HepG2 (cell line): ENCODE results near the gene GRM1. TPM values are rescaled to one million over a fixed set of nuclear protein-coding genes. Genes with fewer than 3 reads are reported as not detected.

Source experiments
- JUND ChIP-seq: sonication (generic); formaldehyde crosslinking; IDR thresholded peaks from 2 replicates; pipeline ENCODE4 v1.8.0; 2022; ENCODE audit warnings: mild to moderate bottlenecking, missing genetic modification reagents
- MEF2D ChIP-seq: sonication (generic); formaldehyde crosslinking; IDR thresholded peaks from 2 replicates; pipeline ENCODE4 v1.5.1; 2020; ENCODE audit warnings: mild to moderate bottlenecking, missing genetic modification reagents
- SYNCRIP ChIP-seq: fragments of 200-400 bp; formaldehyde crosslinking; IDR thresholded peaks from 2 replicates; pipeline ENCODE4 v1.6.1; 2018; ENCODE audit warnings: mild to moderate bottlenecking, low read depth, low read length; ENCODE audit not compliant: insufficient read depth
- ZNF142 ChIP-seq: sonication (generic); formaldehyde crosslinking; IDR thresholded peaks from 2 replicates; pipeline ENCODE4 v1.4.0; 2020; ENCODE audit warnings: missing genetic modification reagents
- ZNF446 ChIP-seq: sonication (generic); formaldehyde crosslinking; IDR thresholded peaks from 2 replicates; pipeline ENCODE4 v1.5.0; 2020; ENCODE audit warnings: mild to moderate bottlenecking, missing genetic modification reagents
- ZNF616 ChIP-seq: sonication (generic); formaldehyde crosslinking; IDR thresholded peaks from 2 replicates; pipeline ENCODE4 v1.5.0; 2020; ENCODE audit warnings: low read depth, mild to moderate bottlenecking, missing genetic modification reagents
- polyA plus RNA-seq, 8 experiments: library from polyadenylated mRNA; depleted of rRNA in 3 of 8; stranded (reverse) in 7 of 8; unstranded in 1 of 8; fragments of >200 nt; fragmentation: Illumina TruSeq in 4 of 8; extraction: Trizol in 4 of 8; gene quantifications; 2 replicates each; pipeline versions ENCODE4 v1.2.1 to v1.2.3, GENCODE V29; 2011 to 2016; ENCODE audit warnings: low read depth in 4 of 8, missing spikeins in 1 of 8, mixed read lengths in 1 of 8; ENCODE audit not compliant: insufficient read depth in 1 of 8
- total RNA-seq, 5 experiments: library from RNA; depleted of rRNA; stranded (reverse); fragments of >200 nt; fragmentation: Illumina TruSeq; extraction: Trizol; gene quantifications; 2 replicates each; pipeline ENCODE4 v1.2.3, GENCODE V29; 2016; ENCODE audit warnings: low read depth in 1 of 5
- TF ChIP-seq, protein P1 (sequence below): IDR thresholded peaks from 2 replicates; pipeline ENCODE4 v1.6.1; 2018; ENCODE audit warnings: missing genetic modification reagents, mild to moderate bottlenecking, missing compliant biosample characterization

The GRM1 gene
- total and polyA plus RNA-seq, 2 of the 13 experiments (the other 11 are each of a cell fraction or from before 2014, with no cell fraction given), result 0.09 TPM; not detected in 1

DNA sequence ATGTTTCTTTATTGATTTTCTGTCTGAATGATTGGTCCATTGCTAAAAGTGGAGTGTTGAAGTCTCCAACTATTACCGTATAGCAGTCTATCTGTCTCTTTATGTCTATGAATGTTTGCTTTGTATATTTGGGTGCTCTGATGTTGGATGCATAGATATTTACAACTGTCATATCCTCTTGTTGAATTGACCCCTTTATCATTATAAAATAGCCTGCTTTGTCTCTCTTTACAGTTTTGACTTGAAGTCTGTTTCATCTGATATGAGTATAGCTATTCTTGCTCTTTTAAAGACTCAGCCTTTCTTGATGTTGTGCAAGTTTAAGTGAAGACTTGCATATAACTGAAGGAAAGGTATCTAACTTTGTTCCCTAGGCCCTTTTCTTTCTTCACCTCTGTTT lies 341.0 kb downstream of the GRM1 start (continued):
- no peak for TF ChIP-seq ZNF142 (CRISPR knock-in tag)
- no peak for TF ChIP-seq ZNF616 (CRISPR knock-in tag)
- no peak for TF ChIP-seq SYNCRIP
- no peak for TF ChIP-seq MEF2D
- TF ChIP-seq ZNF446 (CRISPR knock-in tag), result no peak
- TF ChIP-seq JUND (CRISPR knock-in tag), result no peak
- TF ChIP-seq, protein P1, sequence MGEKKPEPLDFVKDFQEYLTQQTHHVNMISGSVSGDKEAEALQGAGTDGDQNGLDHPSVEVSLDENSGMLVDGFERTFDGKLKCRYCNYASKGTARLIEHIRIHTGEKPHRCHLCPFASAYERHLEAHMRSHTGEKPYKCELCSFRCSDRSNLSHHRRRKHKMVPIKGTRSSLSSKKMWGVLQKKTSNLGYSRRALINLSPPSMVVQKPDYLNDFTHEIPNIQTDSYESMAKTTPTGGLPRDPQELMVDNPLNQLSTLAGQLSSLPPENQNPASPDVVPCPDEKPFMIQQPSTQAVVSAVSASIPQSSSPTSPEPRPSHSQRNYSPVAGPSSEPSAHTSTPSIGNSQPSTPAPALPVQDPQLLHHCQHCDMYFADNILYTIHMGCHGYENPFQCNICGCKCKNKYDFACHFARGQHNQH (CRISPR knock-in tag), result no peak
